ENCODE measurements around the gene PRKRA. TPM values are rescaled to one million over a fixed set of nuclear protein-coding genes. Genes with fewer than 3 reads are reported as not detected.
A peak's percentile ranks its signal among the peaks of the same experiment; 100 is the strongest.

Gene PRKRA
- total and polyA plus RNA-seq, 2 experiments from 2014 or later: 44.0 to 67.1 TPM

- peak; percentile 33 to 34; a peak in 3 of 4 replicates for TF ChIP-seq CTCF (conservative IDR thresholded peaks at IDR 0.05; ENCODE audit: low read depth in 2 of 2)
Measured at GRCh38 chr2:178419123-178419522, 31.9 kb downstream of the PRKRA start (continued).

- Histone ChIP-seq H3K27me3 (ENCODE audit: insufficient read depth) (no peaks in the 10 kb centered on the region), H3K79me2 (replicated peaks; ENCODE audit: insufficient read depth) (peaks cover 7% of the 10 kb centered on the region; the same call in 1 of the 2 replicates), H3K4me2 (no peak overlapping the region), H3K4me1 (ENCODE audit: insufficient read depth) (no peaks in the 10 kb centered on the region), H3K36me3 (ENCODE audit: insufficient read depth) (no peaks in the 10 kb centered on the region), H3K9me2 (ENCODE audit: insufficient read depth) (no peaks in the 10 kb centered on the region), H4K20me1 (replicated peaks; ENCODE audit: insufficient read depth) (no peaks in the 10 kb centered on the region), H3K27ac (ENCODE audit: low read depth) (no peak overlapping the region), H3K4me3 (no peak overlapping the region), H3F3A (replicated peaks; ENCODE audit: low read depth) (no peaks in the 10 kb centered on the region), H2AFZ (no peak overlapping the region)
- no peaks in the 10 kb centered on the region for H3K9me3 Mint-ChIP-seq
- peaks cover 11% of the 10 kb centered on the region for H3K4me1 Mint-ChIP-seq
- H3K36me3 Mint-ChIP-seq (ENCODE audit: low read depth): no peaks in the 10 kb centered on the region
- H3K4me3 Mint-ChIP-seq: no peak overlapping the region
- peaks cover 5% of the 10 kb centered on the region for H3K27me3 Mint-ChIP-seq (ENCODE audit: insufficient read depth, low read depth, poor library complexity)
- ATAC-seq (no peak), DNase-seq (ENCODE audit: low spot score) (no peak)
- no peak overlapping the region for H3K27ac Mint-ChIP-seq
- TF ChIP-seq POLR2AphosphoS5 (IDR thresholded peaks at IDR 0.05; ENCODE audit: low read depth) (no peak), STAT1 (IDR thresholded peaks at IDR 0.05; ENCODE audit: unreplicated experiment) (no peak), EZH2 (IDR thresholded peaks at IDR 0.05; ENCODE audit: low read depth, unreplicated experiment) (no peak), ETS1 (IDR thresholded peaks at IDR 0.05) (no peak), ZNF462 (CRISPR knock-in tag; IDR thresholded peaks at IDR 0.05) (no peak), REST (IDR thresholded peaks at IDR 0.05; ENCODE audit: unreplicated experiment) (no peak), NANOG (IDR thresholded peaks at IDR 0.05; ENCODE audit: borderline replicate concordance) (no peak), ZNF331 (CRISPR knock-in tag; IDR thresholded peaks at IDR 0.05; ENCODE audit: low read depth) (no peak), ZNF114 (CRISPR knock-in tag; IDR thresholded peaks at IDR 0.05) (no peak), JUNB (IDR thresholded peaks at IDR 0.05; ENCODE audit: unreplicated experiment) (no peak), CREB1 (CRISPR knock-in tag; IDR thresholded peaks at IDR 0.05; ENCODE audit: low read depth) (no peak)
Measured at GRCh38 chr2:178418426-178418825, 32.5 kb downstream of the PRKRA start.

Measured in GM23338 (cell line).